GM19324 (cell line): ENCODE results near the gene CNTNAP1.
A peak's percentile ranks its signal among the peaks of the same experiment; 100 is the strongest.
"Not testable (repeated sequence)": the region's sequence is repeated elsewhere in the genome, so short reads cannot be mapped to it uniquely, and the experiment has no call there.

Experiments
- ATAC-seq: cut with Tn5 transposase; IDR thresholded peaks from one replicate; pipeline ENCODE4 v1.9.1; 2021; ENCODE audit warnings: mild to moderate bottlenecking, moderate library complexity; ENCODE audit not compliant: unreplicated experiment, low FRiP score

Gene CNTNAP1

GRCh38 chr17:42720996-42721583, 38.8 kb downstream of the CNTNAP1 start:
- no peak for ATAC-seq

- no peak for ATAC-seq
These were observed 41.3 kb downstream of the CNTNAP1 start for GRCh38 chr17:42723636-42724035.

GRCh38 chr17:42725143-42725542, 42.8 kb downstream of the CNTNAP1 start:
- no peak for ATAC-seq

- ATAC-seq = no peak
These were observed 58.4 kb downstream of the CNTNAP1 start for GRCh38 chr17:42740699-42741098.

- ATAC-seq = not testable (repeated sequence)
These were observed 60.6 kb downstream of the CNTNAP1 start for GRCh38 chr17:42742916-42743315.

- no peak for ATAC-seq
These were observed 61.4 kb downstream of the CNTNAP1 start for GRCh38 chr17:42743595-42744282.

- ATAC-seq = peak; percentile 61
These were observed 62.0 kb downstream of the CNTNAP1 start for GRCh38 chr17:42744283-42744805.

GRCh38 chr17:42744806-42745617, 62.7 kb downstream of the CNTNAP1 start, which contains the start of gene EZH1:
TSS of gene EZH1 (minus strand) at chr17:42745040. CDS start at chr17:42728941, 16,099 bp downstream.
- ATAC-seq = peak; percentile 87

GRCh38 chr17:42748202-42748907, 66.0 kb downstream of the CNTNAP1 start:
- ATAC-seq = no peak

GRCh38 chr17:42748908-42749798, 66.8 kb downstream of the CNTNAP1 start:
- no peak for ATAC-seq
